GM23248 (cell line): ENCODE measurements around the gene ZNF322. TPM values are rescaled to one million over a fixed set of nuclear protein-coding genes. Genes with fewer than 3 reads are reported as not detected.
"Not testable (repeated sequence)": the region's sequence is repeated elsewhere in the genome, so short reads cannot be mapped to it uniquely, and the experiment has no call there.

Experiments used
- DNase-seq: peaks from one replicate; pipeline ENCODE4 v3.0.0-alpha.2; 2015
- H2AFZ ChIP-seq: fragments of 200-600 bp; sonication (generic); 2 replicates; pipeline ENCODE4 v1.6.1; 2016; ENCODE audit warnings: antibody characterized with exemption
- H3F3A ChIP-seq: fragments of 200-600 bp; sonication (generic); 2 replicates; pipeline ENCODE4 v1.6.1; 2016; ENCODE audit warnings: mild to moderate bottlenecking, antibody characterized with exemption, mixed run types; ENCODE audit not compliant: insufficient read depth
- H3K27ac ChIP-seq: fragments of 200-600 bp; sonication (generic); 2 replicates; pipeline ENCODE4 v1.5.1; 2016; ENCODE audit warnings: mild to moderate bottlenecking
- H3K27me3 ChIP-seq: fragments of 200-600 bp; sonication (generic); replicated peaks from 2 replicates; pipeline ENCODE4 v1.6.1; 2016; ENCODE audit warnings: mild to moderate bottlenecking; ENCODE audit not compliant: insufficient read depth
- H3K36me3 ChIP-seq: fragments of 200-600 bp; sonication (generic); 2 replicates; pipeline ENCODE4 v1.6.1; 2016; ENCODE audit warnings: low read depth, mild to moderate bottlenecking
- H3K4me1 ChIP-seq: fragments of 200-600 bp; sonication (generic); 2 replicates; pipeline ENCODE4 v1.6.1; 2016; ENCODE audit warnings: mild to moderate bottlenecking; ENCODE audit not compliant: insufficient read depth
- H3K4me2 ChIP-seq: fragments of 200-600 bp; sonication (generic); one replicate; pipeline ENCODE4 v1.6.1; 2016; ENCODE audit warnings: mild to moderate bottlenecking; ENCODE audit not compliant: unreplicated experiment
- H3K4me3 ChIP-seq: fragments of 200-600 bp; sonication (generic); 2 replicates; pipeline ENCODE4 v1.5.1; 2016; ENCODE audit warnings: mild to moderate bottlenecking
- H3K79me2 ChIP-seq: fragments of 200-600 bp; sonication (generic); 2 replicates; pipeline ENCODE4 v1.6.1; 2016; ENCODE audit warnings: mild to moderate bottlenecking; ENCODE audit not compliant: insufficient read depth
- H3K9ac ChIP-seq: fragments of 200-600 bp; sonication (generic); 2 replicates; pipeline ENCODE4 v1.6.1; 2016; ENCODE audit warnings: mild to moderate bottlenecking
- H3K9me2 ChIP-seq: fragments of 200-600 bp; sonication (generic); 2 replicates; pipeline ENCODE4 v1.6.1; 2016; ENCODE audit warnings: mixed run types, mild to moderate bottlenecking, moderate library complexity; ENCODE audit not compliant: insufficient read depth
- H3K9me3 ChIP-seq: fragments of 200-600 bp; sonication (generic); one replicate; pipeline ENCODE4 v1.6.1; 2017; ENCODE audit warnings: low read depth
- H4K20me1 ChIP-seq: fragments of 200-600 bp; sonication (generic); 2 replicates; pipeline ENCODE4 v1.6.0; 2016; ENCODE audit not compliant: insufficient read depth
- EZH2 ChIP-seq: fragments of 200-600 bp; sonication (generic); IDR thresholded peaks from 2 replicates; pipeline ENCODE4 v1.6.1; 2018; ENCODE audit warnings: antibody characterized with exemption, mild to moderate bottlenecking; ENCODE audit not compliant: insufficient read depth, poor library complexity, severe bottlenecking
- EZH2phosphoT487 ChIP-seq: fragments of 200-600 bp; sonication (generic); IDR thresholded peaks from 2 replicates; pipeline ENCODE4 v1.6.1; 2018; ENCODE audit warnings: antibody characterized with exemption, moderate library complexity, mild to moderate bottlenecking, low read depth; ENCODE audit not compliant: insufficient read depth
- WGBS, 2 experiments: methylation state at CpG; one replicate each; pipeline ENCODE4 v1.1.6; 2015 to 2017; ENCODE audit warnings: low lambda C conversion rate in 2 of 2, low coverage in 1 of 2; ENCODE audit errors: missing lambda C conversion rate in 2 of 2; 5-methylcytosine and 5-hydroxymethylcytosine counted together
- in situ Hi-C: fragments of 300-500 bp; cut with MboI; formaldehyde crosslinking; loops from 2 replicates; pipeline ENCODE4 v1.15.0; 2020
- polyA plus RNA-seq: library from polyadenylated mRNA; unstranded; fragments of >200 nt; fragmentation: Nextera tagmentation; extraction: Ambion mirVana; gene quantifications from 2 replicates; pipeline ENCODE4 v1.2.1, GENCODE V29; 2016
- total RNA-seq: library from RNA; depleted of rRNA; stranded (reverse); fragments of >200 nt; shearing (Covaris generic); gene quantifications from 2 replicates; pipeline ENCODE4 v1.2.3, GENCODE V29; 2014; rRNA removed

ZNF322 gene, protein sequence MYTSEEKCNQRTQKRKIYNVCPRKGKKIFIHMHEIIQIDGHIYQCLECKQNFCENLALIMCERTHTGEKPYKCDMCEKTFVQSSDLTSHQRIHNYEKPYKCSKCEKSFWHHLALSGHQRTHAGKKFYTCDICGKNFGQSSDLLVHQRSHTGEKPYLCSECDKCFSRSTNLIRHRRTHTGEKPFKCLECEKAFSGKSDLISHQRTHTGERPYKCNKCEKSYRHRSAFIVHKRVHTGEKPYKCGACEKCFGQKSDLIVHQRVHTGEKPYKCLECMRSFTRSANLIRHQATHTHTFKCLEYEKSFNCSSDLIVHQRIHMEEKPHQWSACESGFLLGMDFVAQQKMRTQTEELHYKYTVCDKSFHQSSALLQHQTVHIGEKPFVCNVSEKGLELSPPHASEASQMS
- 16.3 and 16.6 TPM in 2 replicates for total RNA-seq
- 15.9 and 17.8 TPM in 2 replicates for polyA plus RNA-seq

- Histone ChIP-seq H3K9ac (peak within 1 kb of the TSS; percentile 92), H3K27me3 (no peaks in the 10 kb centered on the region), H3K9me3 (no peaks in the 10 kb centered on the region), H3K9me2 (no peaks in the 10 kb centered on the region), H4K20me1 (no peaks in the 10 kb centered on the region), H3K4me2 (peak within 1 kb of the TSS; percentile 95), H2AFZ (peak within 1 kb of the TSS; percentile 99), H3K4me1 (peaks cover 13% of the 10 kb centered on the region), H3K36me3 (peaks cover 2% of the 10 kb centered on the region; the same call in 1 of the 2 replicates), H3K79me2 (peaks cover 50% of the 10 kb centered on the region), H3K27ac (peak within 1 kb of the TSS; percentile 77), H3K4me3 (peak within 1 kb of the TSS; percentile 97), H3F3A (no peaks in the 10 kb centered on the region)
- WGBS, 2 experiments: 3 to 5% methylated on average over 46 to 47 of the region's 56 CpGs
- DNase-seq: peak; percentile 98
- no peak for TF ChIP-seq EZH2
- no peak for TF ChIP-seq EZH2phosphoT487
- in situ Hi-C loops: no loop called here
Measured at GRCh38 chr6:26659042-26659999, at the start of gene ZNF322. Gene ZNF322, minus strand, starts transcription at chr6:26659746. Its CDS starts 21,193 bp downstream, at chr6:26638553.

DNA sequence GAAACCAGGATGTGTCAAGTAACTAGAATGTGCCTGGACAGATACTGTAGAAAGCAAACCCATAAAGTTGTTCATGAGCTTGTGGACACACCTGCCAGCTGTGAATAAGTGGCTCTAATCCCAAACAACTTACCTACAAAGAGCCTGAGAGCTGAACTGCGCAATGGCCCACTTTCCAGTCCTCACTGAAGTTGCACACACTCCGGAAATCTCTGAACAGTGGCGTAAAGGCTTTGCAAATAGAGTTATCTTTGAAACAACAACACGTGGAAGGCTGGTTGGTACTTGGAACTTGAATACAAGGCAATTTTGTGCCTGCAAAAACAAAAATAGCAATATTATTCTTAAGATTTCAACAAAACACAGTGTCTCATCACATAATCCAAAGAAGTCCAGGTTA lies 46.2 kb upstream of the ZNF322 start:
- H3K27ac ChIP-seq, H3F3A ChIP-seq, H3K4me3 ChIP-seq, H4K20me1 ChIP-seq, H3K9ac ChIP-seq, H3K79me2 ChIP-seq, H2AFZ ChIP-seq, H3K9me2 ChIP-seq, H3K9me3 ChIP-seq, H3K27me3 ChIP-seq, H3K36me3 ChIP-seq, H3K4me2 ChIP-seq, DNase-seq, H3K4me1 ChIP-seq, in situ Hi-C loops: not testable (repeated sequence)
- no CpG with 5 or more reads among the region's 4 CpGs for WGBS, 2 experiments

DNA sequence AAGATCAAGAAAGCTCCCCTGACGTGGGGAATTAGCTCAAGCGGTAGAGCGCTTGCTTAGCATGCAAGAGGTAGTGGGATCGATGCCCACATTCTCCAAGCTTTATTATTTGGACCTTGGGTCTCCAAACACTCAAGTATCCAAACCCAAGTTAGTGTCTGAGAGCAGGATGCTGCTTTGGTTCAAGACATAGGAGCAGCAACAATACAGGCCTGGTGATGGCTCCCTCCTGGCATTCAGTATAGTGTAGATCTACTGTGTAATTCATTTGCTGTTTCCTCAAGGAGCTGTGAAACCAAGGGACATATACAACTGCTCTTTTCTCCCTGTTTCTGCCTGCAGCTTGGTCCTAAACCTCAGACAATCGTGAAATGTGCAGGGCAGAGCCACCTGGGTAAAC lies 45.8 kb upstream of the ZNF322 start:
- H3K27ac ChIP-seq, H3K9me3 ChIP-seq, H3K36me3 ChIP-seq, DNase-seq, H3K9me2 ChIP-seq, H3F3A ChIP-seq, H2AFZ ChIP-seq, H3K79me2 ChIP-seq, H4K20me1 ChIP-seq, H3K4me3 ChIP-seq, in situ Hi-C loops, H3K27me3 ChIP-seq, H3K4me2 ChIP-seq, H3K9ac ChIP-seq, H3K4me1 ChIP-seq: not testable (repeated sequence)
- WGBS, 2 experiments: no CpG with 5 or more reads among the region's 5 CpGs

DNA sequence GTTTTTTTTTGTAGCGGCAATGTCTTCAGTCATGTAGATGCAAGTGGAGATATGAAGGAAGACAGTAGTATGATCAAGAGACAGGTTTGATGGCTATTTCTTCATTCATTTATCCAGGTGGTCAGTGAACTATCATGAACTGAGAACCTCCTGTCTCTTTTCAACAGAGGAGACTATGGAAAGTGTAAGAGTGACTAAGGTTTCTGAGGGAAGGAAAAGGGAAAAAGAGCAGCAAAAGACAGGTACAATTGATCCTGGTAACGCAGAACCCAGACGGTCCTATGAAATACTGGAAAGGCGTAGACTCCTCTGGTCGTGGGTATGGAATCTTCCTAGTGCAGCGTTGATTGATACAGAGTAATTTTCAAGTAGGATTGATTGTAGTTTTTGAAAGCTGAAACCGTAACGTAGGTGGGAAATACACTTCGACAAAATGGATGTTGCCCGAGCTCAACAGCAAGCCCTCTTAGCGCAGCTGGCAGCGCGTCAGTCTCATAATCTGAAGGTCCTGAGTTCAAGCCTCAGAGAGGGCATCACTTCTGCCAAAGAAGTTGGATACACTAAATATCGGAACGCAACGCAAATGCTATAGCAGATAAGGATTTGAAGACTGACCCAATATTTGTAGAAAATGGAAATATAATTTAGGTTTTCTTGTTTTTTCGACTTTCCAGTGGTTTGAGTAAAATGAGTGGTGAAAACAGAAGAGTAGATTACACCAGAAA lies 41.6 kb upstream of the ZNF322 start:
- H3K9ac ChIP-seq, H4K20me1 ChIP-seq, H3K9me3 ChIP-seq, DNase-seq, H3K4me3 ChIP-seq, H3K4me2 ChIP-seq, H3F3A ChIP-seq, H3K4me1 ChIP-seq, H3K27ac ChIP-seq, H3K27me3 ChIP-seq, H3K9me2 ChIP-seq, H3K79me2 ChIP-seq, H2AFZ ChIP-seq, in situ Hi-C loops, H3K36me3 ChIP-seq: not testable (repeated sequence)
- no CpG with 5 or more reads among the region's 17 CpGs for WGBS, 2 experiments

DNA sequence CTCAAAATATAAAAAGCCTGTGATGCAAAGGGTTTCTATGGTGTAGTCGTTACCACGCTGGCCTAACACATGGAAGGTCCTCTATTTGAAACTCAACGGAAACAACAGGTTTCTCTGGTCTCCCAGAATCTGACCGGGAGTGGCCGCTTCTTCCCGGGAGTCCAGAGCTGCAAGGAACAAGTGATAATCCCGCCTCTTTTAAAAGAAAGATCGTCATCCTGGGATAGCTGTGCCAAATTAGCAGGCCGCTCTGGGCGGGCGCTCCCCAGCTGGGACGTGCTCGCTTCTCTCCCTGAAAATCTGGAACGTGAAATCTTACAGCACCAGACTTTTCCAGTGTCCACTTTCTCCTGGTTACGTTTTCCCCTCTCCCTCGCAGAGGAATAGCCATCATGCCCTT lies 38.0 kb upstream of the ZNF322 start:
- H3K4me1 ChIP-seq, H3K9me2 ChIP-seq, in situ Hi-C loops, H3K27me3 ChIP-seq, H3K9me3 ChIP-seq, H3K27ac ChIP-seq, DNase-seq, H3K36me3 ChIP-seq, H3K9ac ChIP-seq, H3K4me2 ChIP-seq, H4K20me1 ChIP-seq, H3F3A ChIP-seq, H3K4me3 ChIP-seq, H3K79me2 ChIP-seq, H2AFZ ChIP-seq: not testable (repeated sequence)
- WGBS, 2 experiments: no CpG with 5 or more reads among the region's 16 CpGs

DNA sequence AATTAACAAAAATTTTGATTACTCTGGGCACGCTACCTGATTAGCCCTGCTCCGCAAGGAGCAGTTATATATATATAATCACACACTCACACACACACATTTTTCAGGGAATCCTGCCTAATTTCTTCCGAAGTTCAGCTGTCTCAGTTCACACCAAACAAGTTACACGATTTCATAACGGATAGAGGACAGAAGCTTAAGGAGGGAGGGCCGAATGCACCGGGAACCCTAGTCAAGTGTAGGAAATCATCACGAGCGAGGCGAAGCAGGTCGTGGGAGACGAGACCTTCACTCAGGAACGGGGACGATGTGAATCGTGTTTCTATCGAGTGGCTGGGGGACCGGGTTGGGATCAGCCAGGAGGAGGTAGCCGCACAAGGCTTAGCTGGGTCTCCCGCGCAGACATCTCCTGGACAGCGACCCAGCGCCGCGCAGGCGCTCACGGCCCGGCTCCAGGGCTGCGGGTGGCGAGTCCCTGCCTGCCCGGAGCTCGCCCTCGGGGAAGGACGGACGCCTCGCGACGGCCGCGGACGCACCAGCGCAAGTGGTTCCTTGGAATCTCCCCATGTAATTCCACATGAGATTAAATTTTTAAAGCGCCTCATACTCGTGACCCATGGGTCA lies 29.9 kb upstream of the ZNF322 start:
- H3K4me1 ChIP-seq, H3K9ac ChIP-seq, H3K9me3 ChIP-seq, H3F3A ChIP-seq, H3K4me3 ChIP-seq, H3K79me2 ChIP-seq, H3K27me3 ChIP-seq, H4K20me1 ChIP-seq, H2AFZ ChIP-seq, H3K27ac ChIP-seq, H3K4me2 ChIP-seq, H3K36me3 ChIP-seq, in situ Hi-C loops, H3K9me2 ChIP-seq, DNase-seq: not testable (repeated sequence)
- no CpG with 5 or more reads among the region's 43 CpGs for WGBS, 2 experiments
